GM12892 (cell line): ENCODE measurements around the gene TTLL11.

ENCODE experiments used
- POLR2A ChIP-seq: IDR thresholded peaks from 2 replicates; pipeline ENCODE4 v1.6.1; 2011; ENCODE audit warnings: low read depth, low read length, control low read depth
- POLR2AphosphoS5 ChIP-seq: IDR thresholded peaks from 2 replicates; pipeline ENCODE4 v1.6.1; 2011; ENCODE audit warnings: low read depth, low read length, control low read depth
- TAF1 ChIP-seq: IDR thresholded peaks from 2 replicates; pipeline ENCODE4 v1.6.1; 2011; ENCODE audit warnings: low read depth, mild to moderate bottlenecking, control low read depth, low read length, borderline replicate concordance

GRCh38 chr9:122005597-122005996 is 87.5 kb downstream of the TTLL11 start:
- TF ChIP-seq POLR2A (no peak), POLR2AphosphoS5 (no peak), TAF1 (no peak)
